SIG-M5 treated with dmso at 0.1 percent for 504 hours (cell line): ENCODE measurements around the gene TWF2.

Experiments
- DNase-seq: peaks from one replicate; lab custom pipeline; 2025; ENCODE audit not compliant: unreplicated experiment; lab: John Stamatoyannopoulos, UW

TWF2 gene

GRCh38 chr3:52223449-52224408, 15.2 kb downstream of the TWF2 start:
- DNase-seq = no peak

GRCh38 chr3:52222319-52223221, 16.4 kb downstream of the TWF2 start:
- no peak for DNase-seq

- DNase-seq = no peak
These were observed 17.2 kb downstream of the TWF2 start for GRCh38 chr3:52221563-52222318.

- no peak for DNase-seq
These were observed 17.8 kb downstream of the TWF2 start for GRCh38 chr3:52221141-52221562.

GRCh38 chr3:52220380-52221026, 18.5 kb downstream of the TWF2 start:
- peak; percentile 78 for DNase-seq

- no peak for DNase-seq
These were observed 19.9 kb downstream of the TWF2 start for GRCh38 chr3:52218937-52219650.

- no peak for DNase-seq
These were observed 20.5 kb downstream of the TWF2 start for GRCh38 chr3:52218454-52218853.

GRCh38 chr3:52218026-52218425, 20.9 kb downstream of the TWF2 start:
- DNase-seq = no peak

GRCh38 chr3:52217409-52217805, 21.6 kb downstream of the TWF2 start:
- DNase-seq = no peak

- no peak for DNase-seq
These were observed 22.2 kb downstream of the TWF2 start for GRCh38 chr3:52216585-52217408.

GRCh38 chr3:52215351-52215750, 23.6 kb downstream of the TWF2 start:
- no peak for DNase-seq

- no peak for DNase-seq
These were observed 25.1 kb downstream of the TWF2 start for GRCh38 chr3:52213901-52214300.

- no peak for DNase-seq
These were observed 26.0 kb downstream of the TWF2 start for GRCh38 chr3:52213005-52213404.

- DNase-seq = no peak
These were observed 27.6 kb downstream of the TWF2 start for GRCh38 chr3:52211268-52211891.

GRCh38 chr3:52210550-52211046, 28.4 kb downstream of the TWF2 start:
- peak; percentile 95 for DNase-seq

GRCh38 chr3:52210037-52210436, 28.9 kb downstream of the TWF2 start:
- no peak for DNase-seq

- DNase-seq = no peak
These were observed 30.4 kb downstream of the TWF2 start for GRCh38 chr3:52208556-52208955.

GRCh38 chr3:52205727-52206372, 33.1 kb downstream of the TWF2 start:
- no peak for DNase-seq
